Endometrial microvascular endothelial cells (primary cell): ENCODE results near the gene XBP1. TPM values are rescaled to one million over a fixed set of nuclear protein-coding genes. Genes with fewer than 3 reads are reported as not detected.

Source experiments
- in situ Hi-C: cut with HindIII; loops from 2 replicates; pipeline ENCODE4 v1.10.0; 2017; ENCODE audit warnings: low sequenced_read_pairs, low pct_unique_long_range_greater_than_20kb; ENCODE audit errors: inconsistent ontology term
- total RNA-seq: library from RNA; depleted of rRNA; stranded (reverse); fragments of >200 nt; gene quantifications from one replicate; pipeline ENCODE4 v1.2.3, GENCODE V29; 2015; ENCODE audit errors: inconsistent ontology term

XBP1 gene
- total RNA-seq, 1 donor from 2014 or later = 144 TPM

GRCh38 chr22:28795932-28796856, 4.2 kb downstream of the XBP1 start:
- in situ Hi-C loops = no loop called here

- in situ Hi-C loops = no loop called here
These were observed 5.2 kb downstream of the XBP1 start for GRCh38 chr22:28795071-28795693.

GRCh38 chr22:28793976-28794584, 6.3 kb downstream of the XBP1 start:
- in situ Hi-C loops = no loop called here

- in situ Hi-C loops = no loop called here
These were observed 7.6 kb downstream of the XBP1 start for GRCh38 chr22:28792491-28793383.

- in situ Hi-C loops = no loop called here
These were observed 8.4 kb downstream of the XBP1 start for GRCh38 chr22:28791841-28792490.

- in situ Hi-C loops = no loop called here
These were observed 9.2 kb downstream of the XBP1 start for GRCh38 chr22:28791124-28791523.

- in situ Hi-C loops = no loop called here
These were observed 11.8 kb downstream of the XBP1 start for GRCh38 chr22:28788601-28789000.

- in situ Hi-C loops = no loop called here
These were observed 16.3 kb downstream of the XBP1 start for GRCh38 chr22:28783786-28784671.

- in situ Hi-C loops = no loop called here
These were observed 20.1 kb downstream of the XBP1 start for GRCh38 chr22:28780296-28780695.

GRCh38 chr22:28779833-28780232, 20.5 kb downstream of the XBP1 start:
- in situ Hi-C loops = no loop called here

- in situ Hi-C loops = no loop called here
These were observed 26.0 kb downstream of the XBP1 start for GRCh38 chr22:28774378-28774777.

GRCh38 chr22:28773461-28773867, 26.9 kb downstream of the XBP1 start:
- in situ Hi-C loops = no loop called here

GRCh38 chr22:28772633-28773460, 27.5 kb downstream of the XBP1 start, which contains the start of gene CCDC117:
Gene CCDC117 (plus strand): TSS chr22:28772695. CDS start chr22:28772850, 155 bp downstream.
- in situ Hi-C loops = no loop called here

- in situ Hi-C loops = no loop called here
These were observed 29.1 kb downstream of the XBP1 start for GRCh38 chr22:28771195-28771791.

- in situ Hi-C loops = no loop called here
These were observed 30.8 kb downstream of the XBP1 start for GRCh38 chr22:28769394-28770085.
